ENCODE results near the gene TXNDC8. TPM values are rescaled to one million over a fixed set of nuclear protein-coding genes. Genes with fewer than 3 reads are reported as not detected.

The TXNDC8 gene
- total RNA-seq, 4 donors from 2014 or later, result not detected

DNA sequence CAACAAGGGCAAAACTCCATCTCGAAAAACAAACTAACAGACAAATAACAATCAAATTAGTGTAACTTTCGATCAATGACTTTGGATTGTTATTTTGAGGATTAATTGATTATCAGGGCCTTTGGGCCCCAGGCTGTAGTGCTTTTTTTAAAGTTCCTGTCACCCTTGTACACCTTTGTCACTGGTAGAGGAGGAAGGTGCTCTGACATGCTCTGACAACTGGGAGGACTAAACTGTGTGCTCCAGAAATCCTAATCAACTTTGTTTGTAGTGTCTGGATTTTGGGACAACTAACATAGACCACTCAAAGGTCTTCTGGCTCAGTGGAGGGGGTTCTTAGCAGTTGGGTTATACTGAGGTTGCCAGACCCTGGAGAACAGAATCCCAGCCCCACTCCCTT, 83.2 kb downstream of the TXNDC8 start:
- TF ChIP-seq, protein P1, sequence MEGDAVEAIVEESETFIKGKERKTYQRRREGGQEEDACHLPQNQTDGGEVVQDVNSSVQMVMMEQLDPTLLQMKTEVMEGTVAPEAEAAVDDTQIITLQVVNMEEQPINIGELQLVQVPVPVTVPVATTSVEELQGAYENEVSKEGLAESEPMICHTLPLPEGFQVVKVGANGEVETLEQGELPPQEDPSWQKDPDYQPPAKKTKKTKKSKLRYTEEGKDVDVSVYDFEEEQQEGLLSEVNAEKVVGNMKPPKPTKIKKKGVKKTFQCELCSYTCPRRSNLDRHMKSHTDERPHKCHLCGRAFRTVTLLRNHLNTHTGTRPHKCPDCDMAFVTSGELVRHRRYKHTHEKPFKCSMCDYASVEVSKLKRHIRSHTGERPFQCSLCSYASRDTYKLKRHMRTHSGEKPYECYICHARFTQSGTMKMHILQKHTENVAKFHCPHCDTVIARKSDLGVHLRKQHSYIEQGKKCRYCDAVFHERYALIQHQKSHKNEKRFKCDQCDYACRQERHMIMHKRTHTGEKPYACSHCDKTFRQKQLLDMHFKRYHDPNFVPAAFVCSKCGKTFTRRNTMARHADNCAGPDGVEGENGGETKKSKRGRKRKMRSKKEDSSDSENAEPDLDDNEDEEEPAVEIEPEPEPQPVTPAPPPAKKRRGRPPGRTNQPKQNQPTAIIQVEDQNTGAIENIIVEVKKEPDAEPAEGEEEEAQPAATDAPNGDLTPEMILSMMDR (IDR thresholded peaks at IDR 0.05), result no peak
- TF ChIP-seq EP300 (IDR thresholded peaks at IDR 0.05), result no peak
- TF ChIP-seq POLR2A (IDR thresholded peaks at IDR 0.05; ENCODE audit: low read depth), result no peak
- no peak for TF ChIP-seq POLR2AphosphoS5 (IDR thresholded peaks at IDR 0.05)
- 81% methylated on average over 2 of the region's 2 CpGs for WGBS
- Histone ChIP-seq H3K27me3 (no peaks in the 10 kb centered on the region), H3K27ac (replicated peaks in 1 of 4) (peak overlapping the region; percentile 93 to 96 (median 94)), H3K9me3 (no peaks in the 10 kb centered on the region), H3K4me3 (peak overlapping the region; percentile 78 to 99 (median 91)), H3K36me3 (peaks cover 0 to 17% (median 11%) of the 10 kb centered on the region in 4 donors), H3K4me1 (peaks cover 11 to 54% (median 42%) of the 10 kb centered on the region in 4 donors)
- intact Hi-C loops (cut with DNase I), result no loop called here
- no peak for DNase-seq (ENCODE audit: extremely low spot score)

Small RNAs within 50 kb of the gene (small RNA-seq; reads per million reads assigned to genes)
- gene RNU6-1039P, result 0 reads per million in 3 donors

Other genes with a start within 250 kb of the TXNDC8 start
- not detected for gene C9orf152, start 129.7 kb downstream of the TXNDC8 start, total RNA-seq
- gene TXN, start 81.4 kb downstream of the TXNDC8 start, total RNA-seq, result 100 to 1,000 TPM; 158 to 213 (median 178) TPM
- 10 to 100 TPM; 41.9 to 71.6 (median 60.6) TPM for gene SVEP1, start 241.9 kb upstream of the TXNDC8 start, total RNA-seq

All from esophagus muscularis mucosa (tissue), 4 donors.